HG03095 (cell line): ENCODE data around the gene VGLL4.

Source experiments
- ATAC-seq: cut with Tn5 transposase; IDR thresholded peaks from one replicate; pipeline ENCODE4 v1.9.1; 2021; ENCODE audit warnings: moderate library complexity; ENCODE audit not compliant: unreplicated experiment

VGLL4 gene

DNA sequence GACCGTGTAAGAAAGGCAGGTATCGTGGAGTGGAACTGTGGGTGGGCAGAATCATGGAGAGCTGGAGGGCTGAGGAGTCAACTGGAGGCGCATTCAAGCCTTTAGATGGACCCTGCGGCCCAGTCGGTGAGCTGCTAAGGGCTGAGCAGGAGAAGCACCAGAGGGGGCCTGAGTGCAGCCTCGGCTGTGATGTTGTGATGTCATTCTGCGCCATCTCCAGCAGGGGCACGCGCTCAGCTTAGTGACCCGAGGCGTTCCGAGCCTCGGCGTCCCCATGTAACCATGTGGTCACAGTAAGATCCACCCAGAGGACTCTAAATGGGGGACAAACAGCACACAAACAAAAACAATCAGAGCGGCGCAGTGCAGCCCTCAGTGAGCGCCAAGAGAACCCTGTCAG lies 76.8 kb downstream of the VGLL4 start:
- ATAC-seq: no peak

GRCh38 chr3:11566478-11566877 lies 77.2 kb downstream of the VGLL4 start:
- no peak for ATAC-seq

DNA sequence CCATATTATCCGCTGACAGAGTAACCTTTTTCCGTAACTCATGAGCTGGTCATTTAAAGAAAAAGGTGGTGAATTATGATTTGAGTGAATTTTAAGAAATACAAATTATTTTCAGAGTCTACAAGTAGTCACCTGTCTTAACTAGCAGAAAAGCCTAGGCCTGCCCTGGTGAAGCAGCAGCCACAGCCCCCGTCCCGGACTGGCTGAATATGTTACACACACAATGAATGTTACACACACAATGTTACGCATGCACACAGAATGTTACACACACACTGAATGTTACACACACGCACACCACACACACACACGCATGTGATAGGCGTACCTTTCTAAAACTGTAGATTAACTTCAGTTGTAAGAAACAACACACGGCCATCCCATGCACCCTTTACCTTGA lies 77.8 kb downstream of the VGLL4 start:
- ATAC-seq: no peak

DNA sequence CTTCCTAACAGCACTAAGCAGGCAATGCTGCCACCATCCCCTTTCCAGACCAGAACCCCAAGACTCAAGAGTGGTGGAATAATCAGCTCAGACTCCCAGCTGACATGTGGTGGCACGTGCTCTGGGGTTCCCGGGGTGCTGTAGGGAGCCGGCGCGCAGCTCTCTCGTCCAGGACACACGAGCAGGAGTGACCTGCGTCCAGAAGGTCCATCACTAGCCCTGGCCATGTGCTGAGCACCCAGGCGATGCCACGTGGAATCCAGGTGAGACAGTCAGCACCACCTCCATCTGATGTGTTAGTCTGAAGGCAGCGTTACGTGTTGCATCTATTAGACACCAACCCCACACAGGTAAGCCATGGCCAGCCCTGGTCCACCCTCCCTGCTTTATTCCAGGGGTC lies 78.2 kb downstream of the VGLL4 start:
- no peak for ATAC-seq

DNA sequence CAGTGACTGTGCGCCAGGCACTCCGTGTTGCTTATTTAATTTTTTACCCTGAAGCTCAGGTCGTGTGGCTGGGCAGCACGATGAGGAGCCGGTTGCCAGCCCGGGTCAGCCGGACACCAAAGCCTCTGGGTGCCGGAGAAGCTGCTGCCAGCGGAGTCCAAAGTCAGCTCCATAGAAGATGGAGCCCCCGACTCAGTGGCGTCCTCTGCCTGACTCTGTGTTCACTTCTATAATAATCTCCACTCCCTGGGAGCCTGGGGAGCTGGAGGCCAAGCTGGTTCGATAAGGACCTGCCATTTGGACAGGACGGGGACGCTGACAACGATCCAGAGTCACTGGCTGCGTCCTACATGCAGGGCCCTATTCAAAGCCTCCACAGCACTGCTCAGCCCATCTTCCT lies 78.6 kb downstream of the VGLL4 start:
- ATAC-seq: no peak

- ATAC-seq: no peak
Measured at GRCh38 chr3:11564577-11565001, 79.1 kb downstream of the VGLL4 start.

- no peak for ATAC-seq
Measured at GRCh38 chr3:11563865-11564185, 79.9 kb downstream of the VGLL4 start.

DNA sequence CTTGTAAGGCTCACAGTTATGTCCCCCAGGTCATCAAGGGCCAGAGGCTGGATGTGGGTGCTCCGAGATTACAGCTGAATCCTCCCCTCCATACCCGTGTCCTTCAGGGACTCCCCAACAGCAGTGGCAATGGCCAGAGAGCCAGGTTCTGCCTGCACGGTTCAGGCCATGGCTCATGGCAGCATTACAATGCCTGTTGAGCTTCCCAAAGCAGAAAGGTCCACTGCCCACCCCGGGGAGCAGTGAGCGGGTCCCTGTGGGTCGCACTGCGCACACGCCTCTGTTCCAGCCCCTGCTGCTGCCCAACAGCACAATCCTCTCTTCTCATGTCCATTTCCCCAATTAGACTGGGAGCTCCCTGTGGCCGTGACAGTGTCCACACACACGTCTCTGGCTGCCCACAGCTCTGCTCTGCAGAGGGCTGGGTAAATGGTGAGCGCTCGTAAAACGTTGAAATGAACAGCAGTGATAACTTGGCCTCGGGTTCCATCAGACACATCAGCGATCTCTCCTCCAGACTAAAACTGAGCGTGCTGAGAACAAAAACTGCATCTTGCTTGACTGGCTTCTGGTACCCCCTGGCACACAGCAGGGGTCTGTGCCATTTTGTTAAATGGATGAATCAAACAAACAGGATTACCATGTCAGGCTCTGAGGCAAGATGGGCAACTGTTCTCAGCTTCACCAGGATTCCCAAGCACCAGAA lies 80.4 kb downstream of the VGLL4 start:
- no peak for ATAC-seq

GRCh38 chr3:11562277-11562881 lies 81.3 kb downstream of the VGLL4 start:
- ATAC-seq: no peak

DNA sequence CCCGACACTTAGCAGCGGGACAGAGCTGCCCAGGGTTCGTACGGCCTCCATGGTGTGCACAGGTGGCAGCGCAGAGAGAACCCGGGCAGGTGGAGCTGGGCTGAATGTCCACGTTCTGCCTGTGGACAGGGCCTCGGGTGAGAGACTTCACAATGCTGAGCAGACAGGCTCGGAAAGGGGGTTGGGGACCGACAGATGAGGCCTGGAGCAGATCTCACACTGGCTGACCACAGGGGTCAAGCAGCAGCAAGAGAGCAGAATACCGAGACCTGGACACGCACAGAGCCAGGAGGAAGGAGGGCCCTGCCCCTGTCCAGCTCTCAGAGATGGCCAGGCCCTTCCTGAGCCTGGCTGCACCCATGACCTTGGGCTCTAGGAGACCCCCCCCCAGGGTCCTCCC lies 83.0 kb downstream of the VGLL4 start:
- ATAC-seq: no peak

GRCh38 chr3:11559816-11560633 lies 83.7 kb downstream of the VGLL4 start:
- ATAC-seq: no peak

DNA sequence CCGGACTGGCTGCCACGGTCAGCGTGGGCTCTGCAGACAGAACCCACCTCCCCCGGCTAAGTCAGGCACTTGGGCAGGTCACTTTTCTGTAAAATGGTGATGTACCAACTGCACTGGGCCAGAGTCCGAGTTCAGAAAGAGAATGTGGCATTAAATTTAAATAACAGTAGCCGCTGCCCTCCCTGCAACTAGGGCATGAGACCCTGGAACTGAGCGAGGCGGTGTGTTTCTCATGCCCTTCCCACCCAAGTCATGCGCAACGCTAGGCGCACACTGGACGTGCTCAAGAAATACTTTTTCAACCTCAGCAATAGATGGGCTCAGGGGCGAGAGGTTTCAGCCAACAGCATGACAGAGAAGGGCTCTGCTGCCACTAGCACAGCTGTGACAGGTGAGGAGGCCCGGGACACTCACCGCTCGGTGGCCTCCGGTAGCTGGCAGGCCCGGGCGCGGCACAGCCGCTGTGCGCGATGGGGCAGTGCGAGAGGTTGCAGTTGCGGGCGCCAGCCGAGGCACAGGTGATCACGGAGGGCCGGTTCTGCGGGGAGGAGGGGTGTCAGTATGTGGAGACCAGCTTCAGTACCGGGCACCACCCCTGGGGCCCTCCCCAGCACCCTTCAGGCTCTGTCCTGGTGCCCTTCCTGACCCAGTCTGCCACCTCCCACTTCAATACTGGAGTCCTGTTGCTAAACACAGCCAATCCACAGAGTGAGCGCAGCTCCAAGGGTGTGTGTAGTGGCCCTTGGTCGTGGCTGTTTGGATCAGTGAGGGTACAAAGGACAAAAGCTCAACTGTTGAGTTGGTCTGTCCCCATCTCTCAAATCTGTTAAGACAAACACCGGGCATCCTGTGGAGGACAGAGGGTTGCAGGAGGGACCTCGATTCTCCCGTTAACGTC lies 84.5 kb downstream of the VGLL4 start:
- ATAC-seq: no peak

DNA sequence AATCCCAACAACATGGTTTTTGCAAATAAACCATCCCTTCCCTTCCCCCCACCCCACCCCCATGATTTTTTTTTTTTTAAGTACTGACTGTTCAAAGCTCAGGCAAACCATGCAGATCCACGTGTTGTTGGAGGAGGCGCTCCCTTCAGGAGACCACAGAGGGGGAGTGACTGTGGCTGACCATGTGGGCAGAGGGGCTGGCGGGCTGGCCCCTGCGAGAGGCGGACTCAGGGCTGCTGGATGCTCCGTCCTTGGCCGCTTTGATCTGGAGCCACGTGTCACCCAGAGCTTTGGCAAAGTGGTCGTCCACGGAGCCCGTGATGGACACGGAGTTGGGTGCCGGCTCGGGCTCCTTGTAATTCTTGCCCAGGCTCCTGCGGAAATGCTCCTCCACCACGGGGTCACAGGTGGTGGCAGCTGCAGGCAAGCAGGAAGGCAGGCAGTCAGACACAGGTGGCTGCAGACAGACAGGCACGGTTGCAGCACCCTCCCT lies 85.3 kb downstream of the VGLL4 start:
- no peak for ATAC-seq

DNA sequence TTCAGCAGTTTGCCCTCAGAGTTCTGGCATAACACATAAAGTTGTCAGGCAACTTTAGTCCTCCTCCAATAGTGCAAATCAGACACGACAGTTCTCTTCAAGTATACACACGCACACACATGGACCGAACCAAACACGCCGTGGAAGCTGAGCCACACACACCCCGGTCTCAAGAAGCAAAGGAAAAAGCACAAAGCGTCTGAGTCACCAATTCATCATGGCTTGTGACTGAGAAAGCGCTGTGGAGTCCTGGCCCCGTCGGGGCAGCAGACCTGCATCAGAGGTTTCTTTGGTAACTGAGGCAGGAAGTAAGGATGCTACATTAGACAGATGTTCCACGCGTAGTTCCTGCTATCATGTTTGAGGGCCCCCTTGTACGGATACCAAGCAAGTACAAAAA lies 85.7 kb downstream of the VGLL4 start:
- ATAC-seq: no peak

DNA sequence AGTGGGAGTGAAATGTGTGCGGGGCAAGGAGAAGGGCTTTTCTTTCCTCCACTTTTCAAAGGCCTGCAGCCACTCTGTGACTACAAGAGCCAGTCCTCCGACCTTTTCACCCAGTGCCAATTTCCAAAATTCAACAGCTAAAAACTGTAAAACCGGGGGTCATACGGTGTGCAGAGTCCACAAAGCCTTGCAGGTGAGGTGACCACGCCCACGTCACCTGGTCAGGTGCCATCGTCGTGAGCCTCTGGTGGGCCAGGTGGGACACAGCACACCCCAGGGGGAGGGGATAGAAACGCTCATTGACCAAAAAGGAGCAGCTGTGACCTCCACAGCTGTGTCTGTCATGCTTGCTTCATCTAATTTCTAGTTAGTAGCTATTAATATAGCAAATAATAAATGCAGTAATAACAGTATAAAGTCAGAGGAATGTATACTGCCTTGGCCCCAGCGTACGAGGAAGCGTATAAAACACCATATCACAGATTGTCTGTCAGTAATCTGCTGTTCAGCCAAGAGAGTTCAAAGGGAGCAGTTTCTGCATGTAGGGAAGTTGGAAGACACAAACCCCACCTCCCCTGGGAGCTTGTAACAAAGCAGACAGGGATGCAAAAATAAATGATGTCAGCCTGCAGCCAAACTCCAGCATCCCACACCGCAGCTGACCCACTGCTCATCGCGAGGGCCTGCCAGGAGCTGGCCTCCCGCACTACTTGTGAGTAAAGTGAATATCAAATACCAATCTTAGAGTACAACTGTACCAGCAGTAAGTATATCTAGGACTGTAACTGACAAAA lies 86.7 kb downstream of the VGLL4 start:
- no peak for ATAC-seq

DNA sequence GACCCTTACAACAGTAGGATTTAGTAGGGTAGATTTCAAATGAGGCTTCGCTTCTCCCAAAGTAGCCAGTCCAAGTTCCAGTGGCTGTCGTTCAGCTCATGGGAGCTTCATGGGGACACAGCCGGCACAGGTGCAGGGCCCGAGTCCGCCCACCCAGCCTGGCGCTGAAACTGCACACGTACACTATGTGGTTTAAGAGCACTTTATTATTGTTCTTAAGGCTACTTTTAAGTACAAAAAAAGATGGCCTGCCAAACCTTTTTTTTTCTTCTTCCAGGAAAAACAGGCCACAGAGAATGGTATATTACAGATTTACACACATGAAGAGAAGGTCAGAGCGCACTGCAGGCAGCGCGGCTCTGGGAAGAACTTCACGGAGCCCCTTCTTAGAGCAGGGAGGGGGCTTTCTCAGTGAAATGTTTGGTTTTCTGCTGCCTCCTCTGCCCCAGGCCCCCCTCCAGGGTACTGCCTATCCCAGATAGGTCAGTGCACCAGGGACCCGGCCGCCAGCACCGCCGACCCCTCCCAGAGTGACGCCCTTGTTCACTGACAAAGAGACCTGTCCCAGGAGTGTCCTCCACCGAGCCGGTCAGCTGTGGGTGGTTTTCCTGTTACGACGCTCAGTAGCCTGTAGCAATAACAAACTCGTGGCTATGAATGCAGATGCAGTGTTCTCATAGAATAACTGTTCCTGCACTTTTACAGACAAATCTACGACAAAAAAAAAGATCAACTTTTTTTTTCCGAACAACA lies 87.7 kb downstream of the VGLL4 start:
- ATAC-seq: no peak

DNA sequence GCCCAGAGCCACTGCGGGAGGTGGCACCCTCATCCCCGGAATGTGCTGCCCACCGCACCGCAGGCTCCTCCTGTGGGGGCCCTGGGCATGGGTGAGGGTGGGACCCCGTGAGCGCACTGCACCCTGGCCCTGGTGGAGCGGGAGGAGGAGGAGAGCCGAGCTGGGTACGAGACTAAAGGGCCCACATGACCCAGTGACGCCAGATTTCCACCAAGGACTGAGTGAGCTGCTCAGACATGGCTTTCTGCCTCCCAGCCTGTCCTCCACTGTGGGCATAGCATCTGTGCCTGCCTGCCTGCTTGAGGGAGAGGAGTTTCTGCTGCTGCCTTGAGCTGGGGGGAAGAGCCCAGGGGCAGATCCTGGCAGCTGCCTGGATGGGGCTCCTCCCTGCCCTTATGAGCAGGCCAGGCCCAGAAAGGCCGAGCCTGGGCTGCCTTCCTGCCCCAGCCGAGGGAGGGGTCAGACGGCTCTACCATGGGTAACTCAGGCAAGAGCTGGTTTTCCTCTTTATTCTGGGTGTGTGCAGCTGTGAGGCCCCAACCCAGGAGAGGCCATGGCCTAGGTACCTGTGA lies 88.4 kb downstream of the VGLL4 start:
- ATAC-seq: no peak

GRCh38 chr3:11554666-11555065 lies 89.0 kb downstream of the VGLL4 start:
- no peak for ATAC-seq

DNA sequence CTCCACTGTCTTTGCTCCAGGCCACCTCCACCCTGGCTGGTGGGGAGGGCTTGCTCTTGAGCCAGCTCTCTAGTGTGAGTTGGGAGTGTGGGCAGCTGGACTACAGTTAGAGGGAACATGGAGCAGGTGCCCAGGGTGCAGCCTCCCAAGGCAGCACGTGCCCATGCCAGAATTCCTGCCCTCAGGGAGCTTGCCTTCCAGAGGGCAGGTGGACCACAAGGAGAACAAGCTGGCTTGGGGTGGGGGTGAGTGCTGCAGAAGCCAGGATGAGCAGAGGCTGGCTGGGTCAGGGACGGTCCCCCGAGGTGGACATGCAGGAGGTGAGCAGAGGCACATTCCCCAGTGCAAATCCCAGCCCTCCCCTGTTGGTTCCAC lies 89.5 kb downstream of the VGLL4 start:
- no peak for ATAC-seq
